ENCODE measurements around the gene AK8.

Gene AK8

DNA sequence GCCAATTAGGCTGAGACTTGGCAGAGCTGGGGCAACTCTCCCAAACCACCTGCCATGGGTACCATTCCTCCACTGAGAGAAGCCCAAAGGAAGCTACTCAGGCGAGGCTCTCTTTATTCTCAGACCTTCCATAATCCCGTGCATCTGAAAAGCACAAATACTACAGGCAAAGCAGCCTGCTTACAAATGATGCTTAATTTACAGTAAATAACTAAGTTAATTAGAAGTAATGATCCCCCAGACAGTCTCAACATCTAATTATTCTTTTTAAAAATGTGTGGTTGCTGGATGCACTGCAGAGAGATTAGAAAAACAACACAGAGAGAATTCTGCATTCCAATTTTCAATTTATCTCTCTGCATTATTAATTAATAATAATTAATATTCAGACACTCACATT lies 53.1 kb downstream of the AK8 start:
- DNase-seq: no peak

DNA sequence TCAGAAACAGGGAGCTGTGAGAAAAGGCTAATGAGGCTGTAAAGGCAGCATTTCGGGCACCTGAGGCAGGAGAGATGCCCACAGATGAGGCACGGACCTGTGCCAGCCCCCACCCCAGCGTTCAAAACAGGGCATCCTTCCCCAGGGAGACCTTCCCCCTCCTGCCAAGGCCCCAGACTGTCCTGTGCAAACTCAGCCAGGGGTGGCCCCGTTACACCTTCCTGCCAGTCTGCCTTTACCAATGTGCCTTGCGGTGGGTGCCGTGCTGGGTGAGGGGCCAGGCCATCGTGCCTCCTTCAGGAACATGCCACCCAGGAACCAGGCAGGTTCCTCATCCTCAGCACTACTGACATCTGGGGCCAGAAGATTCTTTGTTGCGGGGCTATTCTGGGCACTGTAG lies 53.9 kb downstream of the AK8 start:
- DNase-seq: no peak

DNA sequence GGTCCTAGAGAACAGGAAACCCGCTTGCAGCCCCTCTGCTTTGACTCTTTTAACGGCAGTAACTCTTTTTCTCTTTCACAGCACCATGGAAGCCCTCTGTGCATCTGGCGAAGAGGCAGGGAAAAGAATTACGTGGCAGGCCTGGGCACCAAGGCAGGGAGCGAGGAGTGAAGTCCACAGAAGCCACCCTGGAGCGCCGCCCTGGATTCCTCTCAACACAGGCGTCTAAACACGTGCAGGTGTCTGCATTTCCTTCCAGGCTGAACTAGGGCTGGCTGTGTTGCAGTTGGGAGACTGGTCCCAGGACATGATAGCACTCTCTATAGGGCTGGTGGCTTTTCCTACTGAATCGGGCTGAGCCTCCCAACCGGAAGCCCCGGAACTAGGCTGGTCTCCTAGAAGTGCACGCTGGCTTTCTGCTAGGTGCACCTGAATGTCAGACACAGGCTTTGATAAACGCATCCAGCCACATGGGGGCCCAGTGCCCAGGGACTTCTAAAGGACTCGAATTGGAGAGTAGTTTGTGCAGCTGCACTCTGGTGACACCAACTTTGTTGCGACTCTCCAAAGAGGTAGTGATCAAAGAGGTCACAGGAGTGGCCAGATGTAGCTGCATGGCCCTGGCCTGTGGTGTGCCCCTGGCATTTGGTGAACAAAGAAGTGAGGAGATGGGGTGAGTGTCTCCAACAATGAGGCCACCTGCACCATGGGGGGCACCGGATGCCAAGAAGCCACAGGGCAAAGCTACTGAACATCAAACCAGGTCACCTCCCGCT lies 54.5 kb downstream of the AK8 start:
- DNase-seq: no peak

DNA sequence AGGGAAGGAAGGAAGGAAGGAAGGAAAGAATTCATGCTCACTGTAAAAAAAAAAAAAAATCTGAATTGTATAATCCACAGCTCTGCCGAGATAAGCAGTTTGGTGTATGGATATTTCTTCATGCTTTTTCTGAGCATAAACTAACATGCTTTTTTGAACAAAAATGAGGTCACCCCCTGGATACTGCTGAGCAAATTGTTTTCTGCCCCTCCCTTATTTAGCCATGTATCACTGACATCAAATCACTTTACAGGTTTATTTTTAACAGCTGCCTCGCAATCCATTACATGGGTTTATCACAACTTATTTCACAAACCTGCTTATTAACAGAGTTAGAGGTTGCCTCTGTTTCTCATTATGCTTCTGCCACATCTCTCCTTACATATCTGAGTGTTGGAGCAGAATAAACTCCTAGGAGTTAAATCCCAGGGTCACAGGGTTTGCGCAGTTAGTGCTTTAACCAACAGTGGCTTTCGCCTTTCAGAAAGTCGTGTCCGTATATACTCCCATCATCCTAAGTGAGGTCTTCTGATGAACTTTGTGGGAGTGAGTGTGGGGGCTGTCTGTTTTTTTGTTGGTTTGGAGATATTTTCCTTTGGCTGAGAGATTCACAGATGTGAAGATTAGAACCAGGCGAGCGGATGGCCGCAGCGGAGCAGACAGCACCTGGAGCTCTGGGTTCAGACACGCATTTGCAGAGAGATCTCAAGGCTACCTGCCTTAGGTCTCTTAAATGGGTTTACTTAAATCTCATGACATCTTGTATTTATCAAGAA lies 57.7 kb downstream of the AK8 start:
- no peak for DNase-seq

DNA sequence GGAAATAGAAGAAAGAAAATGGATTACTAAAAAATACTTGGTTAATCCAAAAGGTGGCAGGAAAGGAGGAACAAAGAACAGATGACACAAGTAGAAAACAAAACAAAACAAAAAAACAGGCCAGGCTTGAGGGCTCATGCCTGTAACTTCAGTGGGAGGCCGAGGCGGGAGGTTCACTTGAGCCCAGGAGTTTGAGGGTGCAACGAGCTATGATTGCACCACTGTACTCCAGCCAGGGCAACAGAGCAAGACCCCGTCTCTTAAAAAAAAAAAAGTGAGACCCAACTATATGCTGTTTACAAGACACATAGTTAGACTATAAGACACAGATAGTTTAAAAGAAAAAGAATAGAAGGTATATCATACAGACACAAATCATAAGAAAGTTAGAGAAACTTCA lies 59.5 kb downstream of the AK8 start:
- no peak for DNase-seq

DNA sequence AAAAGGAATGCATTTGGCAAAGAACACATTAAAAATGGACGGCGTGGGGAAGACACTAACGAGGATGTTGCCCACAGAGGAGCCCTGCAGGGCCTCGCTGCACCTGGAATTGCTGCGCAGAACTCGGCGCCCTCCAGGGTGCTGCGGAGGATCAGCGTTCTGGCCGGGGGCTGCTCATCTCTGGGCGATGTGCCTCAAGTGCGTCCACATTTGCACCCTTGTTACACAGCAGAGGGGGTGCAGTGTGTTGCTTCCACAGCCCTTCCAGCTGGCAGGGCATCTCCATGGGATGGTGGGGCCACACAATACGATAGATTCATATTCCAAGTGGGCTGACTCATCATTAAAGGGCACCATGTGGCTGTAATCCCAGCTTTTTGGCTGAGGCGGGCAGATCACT lies 63.1 kb downstream of the AK8 start:
- no peak for DNase-seq

DNA sequence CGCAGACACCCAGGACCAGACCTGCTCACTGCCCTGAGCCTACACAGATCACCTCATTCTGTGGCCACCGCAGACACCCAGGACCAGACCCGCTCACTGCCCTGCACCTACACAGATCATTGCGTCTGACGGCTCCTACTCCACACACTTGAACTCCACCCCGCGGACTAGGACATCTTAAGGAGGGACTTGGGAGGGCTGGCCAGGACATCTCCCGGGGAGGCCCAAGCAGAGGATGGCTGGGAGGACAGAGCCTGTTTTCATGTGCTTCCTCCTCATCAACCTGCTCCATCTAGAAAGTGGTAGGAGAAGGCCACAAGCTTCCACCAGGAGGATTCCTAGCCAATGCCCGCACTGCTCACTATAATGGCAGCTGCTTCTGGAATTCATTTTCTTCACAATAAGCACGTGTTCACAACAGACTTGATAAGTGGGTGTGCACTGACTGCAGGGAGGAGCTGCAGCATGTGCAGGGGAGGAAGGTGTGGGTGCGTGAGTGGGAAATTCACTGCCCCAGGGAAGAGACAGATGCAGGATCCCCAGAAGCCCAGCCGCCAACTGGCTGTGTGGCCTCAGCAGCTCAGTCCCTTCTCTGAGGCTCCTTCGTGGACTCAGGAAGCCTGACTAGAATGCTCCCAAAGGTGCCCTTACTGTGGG lies 64.8 kb downstream of the AK8 start:
- DNase-seq: no peak

DNA sequence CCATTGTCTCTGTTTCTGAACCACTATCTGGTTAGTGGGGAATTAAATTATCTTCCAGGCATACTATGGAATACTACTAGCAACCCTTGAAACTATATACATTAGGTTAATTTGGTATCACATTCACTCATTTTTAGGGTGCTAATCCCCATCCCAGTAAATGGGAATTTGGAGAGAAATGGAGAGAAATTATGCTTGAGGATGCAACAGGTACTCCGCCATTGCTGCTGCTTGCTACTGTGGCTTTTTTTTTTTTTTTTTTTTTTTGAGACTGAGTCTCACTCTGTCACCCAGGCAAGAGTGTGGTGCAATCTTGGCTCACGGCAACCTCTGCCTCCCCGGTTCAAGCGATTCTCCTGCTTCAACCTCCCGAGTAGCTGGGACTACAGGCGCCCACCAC lies 66.1 kb downstream of the AK8 start:
- DNase-seq: no peak

DNA sequence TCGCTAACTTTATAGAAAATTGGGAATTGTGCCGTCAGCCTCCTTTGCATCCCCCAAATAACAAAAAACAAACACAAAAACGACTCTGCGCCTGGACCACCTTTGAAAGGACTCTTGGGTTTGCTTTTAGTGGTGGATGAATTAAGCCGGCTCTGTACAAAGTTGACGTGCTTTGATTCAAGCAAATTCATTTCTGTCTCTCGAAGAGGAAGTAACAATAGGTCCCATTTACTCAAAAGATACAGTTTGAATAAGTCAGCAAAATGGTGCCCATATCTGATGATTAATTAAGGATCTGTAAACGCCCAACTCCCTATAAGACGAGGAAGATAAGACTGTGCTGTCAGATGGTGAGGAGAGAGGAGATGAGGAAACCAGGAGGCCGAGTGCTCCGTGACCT lies 67.8 kb downstream of the AK8 start:
- DNase-seq: no peak

DNA sequence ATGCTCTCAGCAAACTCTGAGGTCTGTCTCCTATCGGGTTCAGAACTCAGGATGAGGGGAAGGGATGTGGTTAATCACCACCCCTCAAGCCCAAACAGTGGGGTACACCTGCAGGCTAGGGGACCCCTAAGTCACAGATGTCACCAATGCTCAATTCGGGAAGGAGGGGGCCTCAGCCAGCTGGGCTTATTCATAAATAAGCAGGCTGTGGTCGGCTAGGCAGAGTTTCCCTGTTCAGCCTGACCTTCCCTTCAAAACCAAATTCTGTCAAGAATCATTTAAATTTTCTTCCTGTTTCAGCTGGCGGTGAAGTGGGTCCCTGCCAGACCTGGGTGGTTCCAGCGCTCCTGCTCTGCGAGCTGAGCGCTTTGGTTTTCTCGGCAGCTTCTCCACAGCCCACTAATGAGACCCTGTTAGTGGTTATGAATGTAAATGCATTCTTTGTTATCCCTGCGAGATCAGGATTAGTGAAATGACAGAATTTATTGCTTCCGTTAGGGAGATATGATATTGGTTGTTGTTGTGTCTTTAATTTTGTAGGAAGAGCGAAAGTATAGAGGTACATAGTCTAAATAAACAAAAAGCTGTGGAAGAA lies 68.3 kb downstream of the AK8 start:
- no peak for DNase-seq

DNA sequence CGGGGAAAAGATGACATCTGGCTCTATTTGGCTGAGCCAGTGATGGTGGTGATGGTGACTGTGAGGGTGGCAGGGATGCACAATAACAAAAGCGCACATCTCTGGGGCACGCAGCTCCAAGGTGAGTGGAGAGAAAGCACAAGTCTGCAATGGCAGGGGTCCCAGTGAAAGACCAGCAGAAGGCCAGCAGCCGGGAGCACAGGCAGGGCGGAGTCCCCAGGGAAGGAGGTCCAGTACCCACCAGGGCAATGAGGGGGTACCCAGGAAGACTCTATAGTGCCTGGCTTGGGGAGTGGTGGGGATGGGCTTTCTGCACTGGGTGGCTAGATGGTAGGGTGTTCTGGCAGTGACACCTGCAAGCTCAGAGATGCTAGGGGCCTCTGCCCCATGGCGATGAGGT lies 69.4 kb downstream of the AK8 start:
- DNase-seq: no peak

DNA sequence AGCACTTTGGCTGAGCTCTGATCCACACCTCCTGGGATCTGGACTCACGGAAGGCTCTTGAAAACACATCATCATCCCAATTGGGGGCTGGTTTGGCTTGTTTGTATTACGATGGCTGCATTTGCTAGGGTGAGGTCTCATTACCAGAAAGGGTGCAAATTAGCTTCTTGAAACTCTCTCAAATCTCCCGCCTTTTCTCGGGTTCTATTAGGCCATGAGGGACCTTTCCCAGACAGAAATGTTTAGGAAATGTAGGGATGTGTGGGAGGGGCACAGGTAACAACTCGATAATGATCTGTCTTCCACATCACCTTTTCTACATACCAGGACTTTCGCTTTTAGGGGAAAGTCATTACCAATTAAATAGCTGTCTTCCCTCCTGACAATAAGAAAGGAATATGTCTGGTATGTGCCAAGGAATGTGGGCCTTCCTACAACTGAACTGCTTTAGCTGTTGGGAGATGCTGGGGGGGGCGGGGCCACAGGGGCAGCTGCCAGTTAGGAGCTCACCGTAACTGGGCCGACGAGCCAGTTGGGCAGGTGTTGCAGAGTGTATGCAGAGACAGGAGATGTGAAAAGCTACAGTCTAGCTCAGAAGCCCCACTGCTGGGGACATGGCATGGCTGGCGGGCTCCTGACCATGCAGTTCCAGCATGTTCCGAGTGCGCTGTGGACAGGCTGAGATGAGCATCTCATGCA lies 71.2 kb downstream of the AK8 start:
- no peak for DNase-seq

DNA sequence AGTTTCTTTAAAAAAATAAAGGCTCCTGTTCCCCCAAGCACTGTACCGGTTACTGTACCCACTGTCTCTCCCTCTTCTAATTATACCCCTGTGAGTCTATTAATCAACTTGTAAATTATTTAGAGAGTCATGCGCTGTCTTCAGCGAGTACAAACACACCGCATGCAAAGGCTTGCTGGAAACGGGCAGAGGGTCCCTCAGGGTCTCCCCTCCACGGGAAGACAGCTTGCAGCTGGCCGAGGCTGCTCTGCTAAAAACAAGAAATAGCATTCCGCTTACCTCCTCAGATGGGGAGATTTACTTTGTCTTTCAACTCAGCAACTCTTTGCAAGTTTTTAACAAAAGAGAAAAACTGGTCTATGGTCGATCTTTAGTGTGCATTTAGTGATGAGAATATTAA lies 71.8 kb downstream of the AK8 start:
- DNase-seq: no peak

DNA sequence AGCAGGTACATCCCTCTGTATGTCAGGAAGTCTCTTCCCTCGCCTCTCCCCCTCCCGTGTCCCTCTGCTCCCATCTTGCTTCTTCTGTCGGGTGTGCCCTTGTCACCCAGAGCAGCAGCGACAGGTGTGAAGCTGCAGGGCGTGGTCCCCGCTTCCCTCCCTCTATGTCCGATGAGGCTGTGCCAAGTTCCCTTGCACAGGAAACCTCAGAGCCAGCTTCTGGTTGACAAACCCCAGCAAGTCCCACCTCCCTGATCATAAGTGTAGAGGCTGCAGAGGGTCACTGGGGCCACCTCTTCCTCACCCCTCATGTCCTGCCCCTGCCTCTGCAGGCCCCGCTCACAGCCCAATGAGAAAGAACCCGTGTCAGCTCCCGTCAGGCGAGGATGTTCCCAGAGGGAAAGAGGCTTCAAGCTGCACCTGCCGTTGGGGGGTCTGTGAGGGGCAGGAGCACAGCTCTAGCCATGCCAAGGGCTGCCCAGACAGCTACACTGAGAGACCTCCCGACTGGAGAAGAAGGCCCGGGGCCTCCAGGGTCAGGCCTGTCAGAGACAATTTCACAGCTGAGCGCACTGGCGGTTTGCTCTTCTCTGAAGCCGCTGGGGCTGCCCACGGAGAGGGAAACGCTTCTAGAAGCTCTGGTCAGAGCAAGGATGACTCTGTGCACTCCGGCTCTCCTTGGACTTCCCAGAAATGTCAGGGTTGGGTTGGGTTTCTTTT lies 73.3 kb downstream of the AK8 start:
- no peak for DNase-seq

DNA sequence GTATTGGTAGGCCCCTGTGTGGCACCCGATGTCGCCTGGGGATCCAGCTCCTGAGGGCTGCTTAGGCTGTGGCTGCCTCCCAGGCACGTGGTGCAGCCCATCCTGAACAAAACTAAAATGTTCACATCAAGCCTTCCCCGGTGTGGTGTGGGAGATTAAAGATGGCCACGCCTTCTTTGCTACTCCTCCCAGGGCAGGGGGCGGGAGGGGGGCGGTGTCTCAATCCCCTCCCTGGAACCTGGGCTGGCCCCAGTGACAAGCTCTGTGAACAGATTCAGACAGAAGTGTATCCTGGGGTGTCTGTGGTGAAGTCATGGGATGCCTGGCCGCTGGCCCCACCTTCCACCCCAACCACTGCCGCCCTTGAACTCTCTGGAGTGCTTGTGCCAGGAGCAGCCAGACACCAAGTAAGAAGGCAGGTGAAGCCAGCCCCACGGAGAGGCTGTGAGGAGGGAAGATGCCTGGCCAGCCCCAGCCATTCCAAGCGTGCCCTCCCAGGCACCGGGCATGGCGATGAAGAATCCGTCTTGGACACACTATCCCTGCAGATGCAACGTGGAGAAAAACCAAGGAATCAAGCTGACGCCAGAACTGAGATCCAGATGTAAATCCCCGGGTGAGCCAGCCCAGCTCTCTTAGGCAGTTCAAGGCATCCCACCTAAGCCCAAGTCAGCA lies 75.8 kb downstream of the AK8 start:
- DNase-seq: no peak

DNA sequence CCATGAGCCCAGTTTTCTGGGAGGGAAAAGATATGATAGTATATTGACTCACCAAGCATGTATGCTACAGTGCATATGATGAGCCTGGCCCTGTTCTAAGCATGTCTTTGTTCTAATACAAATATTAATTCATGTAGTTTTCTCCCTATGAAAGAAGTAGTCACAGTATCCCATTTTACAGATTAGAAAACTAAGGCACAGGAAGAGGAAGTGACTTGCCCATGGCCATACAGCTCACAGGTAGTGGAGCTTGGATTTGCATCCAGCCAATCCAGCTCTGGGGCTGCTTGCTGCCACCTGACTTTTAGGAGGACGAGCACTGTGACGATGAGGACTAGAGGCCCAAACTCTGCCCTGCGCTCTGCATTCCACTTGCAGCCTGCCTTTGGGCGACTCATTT lies 76.4 kb downstream of the AK8 start:
- DNase-seq: no peak

DNA sequence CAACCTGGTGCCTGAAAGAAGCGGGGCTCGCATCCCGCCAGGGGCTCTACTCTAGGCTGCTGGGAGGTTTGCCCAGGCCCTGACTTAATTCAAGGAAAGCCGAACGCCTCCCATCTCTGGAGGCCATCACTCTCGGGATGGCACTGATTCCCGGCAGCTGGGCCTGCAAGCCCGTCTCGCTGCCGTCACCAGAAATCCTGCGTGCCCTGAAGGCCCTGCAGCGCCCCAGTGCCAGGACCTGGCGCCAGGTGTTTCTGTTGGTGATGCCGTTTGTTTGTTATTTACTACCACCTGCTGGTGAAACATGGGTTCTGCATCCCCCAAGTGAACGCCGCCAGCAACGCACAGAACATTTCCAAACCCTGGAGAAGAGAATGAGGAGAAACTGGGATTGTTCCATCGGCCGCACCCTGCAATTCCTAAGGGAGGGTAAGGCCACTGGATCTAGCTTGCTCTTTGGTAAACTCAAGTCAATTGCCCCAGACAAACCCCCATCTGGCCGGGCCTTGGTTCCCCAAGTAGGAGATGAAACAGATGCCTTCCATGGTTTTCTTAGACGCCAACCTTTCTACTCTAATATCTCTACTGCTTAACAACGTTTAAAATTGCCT lies 77.9 kb downstream of the AK8 start:
- peak; percentile 39 to 40 for DNase-seq

DNA sequence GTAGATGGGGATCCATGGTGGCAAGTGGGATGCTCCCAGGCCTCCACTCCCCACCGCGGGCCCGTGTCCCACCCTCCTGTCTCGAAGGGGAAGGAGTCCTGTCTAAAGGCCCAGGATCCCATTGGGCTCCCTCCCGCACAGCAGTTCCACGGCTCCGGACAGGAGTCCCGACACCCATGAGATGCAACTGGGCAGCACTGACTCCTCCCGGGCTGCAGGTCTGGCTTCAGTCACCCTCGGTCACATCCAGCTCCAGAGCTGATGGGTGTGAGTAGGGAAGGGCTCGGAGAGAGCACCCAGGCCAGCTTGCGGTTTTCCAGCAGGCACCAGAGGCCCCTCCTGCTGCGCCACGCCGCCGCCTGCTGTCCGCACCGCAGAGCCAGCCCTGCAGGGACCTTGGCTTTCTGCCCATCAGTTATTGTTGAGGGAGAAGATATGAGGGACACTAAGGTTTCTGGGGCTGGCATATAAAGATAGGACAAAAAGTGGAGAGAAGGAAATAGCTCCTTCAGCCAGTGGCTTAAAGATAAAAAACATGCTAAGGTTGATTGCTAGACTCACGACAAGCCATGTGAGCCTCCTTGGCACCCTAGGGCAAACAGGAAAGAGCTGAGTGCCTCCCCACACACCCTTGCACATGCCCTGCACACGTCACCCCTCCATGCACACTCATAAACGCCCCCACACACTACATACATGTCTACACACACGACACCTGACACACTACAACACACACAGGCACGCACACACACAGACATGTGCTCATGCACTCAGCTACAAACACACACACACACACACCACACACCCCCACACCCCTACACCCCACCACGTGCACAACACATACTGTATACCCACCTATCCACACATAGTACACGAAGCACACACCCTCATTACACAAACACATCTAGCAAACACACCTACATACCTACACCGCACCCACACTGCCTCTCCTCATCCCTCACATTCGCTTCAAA lies 79.0 kb downstream of the AK8 start:
- no peak for DNase-seq

DNA sequence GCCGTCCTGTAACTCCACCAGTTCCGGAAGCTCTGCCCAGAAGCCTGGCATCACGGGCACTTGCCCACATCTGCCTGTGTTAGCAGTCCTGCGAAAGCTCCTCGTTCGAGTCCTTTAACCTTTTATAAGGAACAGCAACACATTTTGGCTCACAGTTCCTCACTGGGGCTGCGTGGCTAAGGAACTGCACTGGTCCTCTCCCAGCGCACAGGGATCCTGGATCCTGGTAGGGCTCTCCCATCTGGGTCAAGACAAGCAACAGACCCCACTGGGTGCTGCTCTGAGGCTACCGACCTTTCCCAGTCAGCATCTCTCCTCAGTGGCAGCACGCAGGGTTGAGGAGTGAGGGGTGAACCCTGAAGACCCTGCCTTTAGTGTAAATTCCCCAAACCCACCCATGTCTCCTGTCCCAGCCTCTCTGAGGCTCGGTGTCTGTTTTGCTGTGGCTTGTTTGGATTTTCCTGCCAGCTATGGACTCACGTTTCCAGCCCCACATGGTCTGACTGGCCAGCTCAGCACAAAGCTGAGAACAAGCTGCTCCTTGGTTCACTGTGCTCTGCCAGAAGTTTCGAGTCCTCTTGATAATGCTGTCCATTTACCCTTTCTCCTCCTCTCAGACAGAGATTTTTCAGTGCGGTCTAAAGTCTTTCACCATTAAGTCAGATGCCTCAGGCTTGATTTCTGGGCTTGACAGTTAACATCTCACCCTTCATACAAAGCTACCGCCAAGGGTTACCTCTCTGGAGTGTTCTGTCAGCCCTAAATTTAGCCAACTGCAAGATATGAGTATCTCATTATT lies 80.0 kb downstream of the AK8 start:
- DNase-seq: no peak
